HUES64 (cell line): Measurements from ENCODE around the gene QRSL1.
A peak's percentile ranks its signal among the peaks of the same experiment; 100 is the strongest.

Experiments
- H3K27ac ChIP-seq: 2 replicates; pipeline ENCODE4 v1.7.0; 2013; ENCODE audit warnings: low read depth, low read length, inconsistent platforms
- H3K27me3 ChIP-seq: 2 replicates; pipeline ENCODE4 v1.6.1; 2013; ENCODE audit warnings: mild to moderate bottlenecking, low read length; ENCODE audit not compliant: insufficient read depth
- H3K36me3 ChIP-seq: 2 replicates; pipeline ENCODE4 v1.6.1; 2013; ENCODE audit warnings: mild to moderate bottlenecking, low read length; ENCODE audit not compliant: insufficient read depth
- H3K4me1 ChIP-seq: 2 replicates; pipeline ENCODE4 v1.6.1; 2013; ENCODE audit warnings: mild to moderate bottlenecking, low read length, moderate library complexity; ENCODE audit not compliant: insufficient read depth
- H3K4me3 ChIP-seq: 2 replicates; pipeline ENCODE4 v1.5.1; 2013; ENCODE audit warnings: mild to moderate bottlenecking, low read length, moderate library complexity
- H3K9ac ChIP-seq: 2 replicates; pipeline ENCODE4 v1.6.1; 2013; ENCODE audit warnings: mild to moderate bottlenecking, low read depth, low read length
- H3K9me3 ChIP-seq: 2 replicates; pipeline ENCODE4 v1.6.1; 2013; ENCODE audit warnings: low read depth, low read length; ENCODE audit not compliant: insufficient read depth
- WGBS: fragments of 150-250, 120-280 bp; methylation state at CpG from one replicate; pipeline ENCODE4 v1.1.7; 2013; ENCODE audit warnings: missing lambda C conversion rate; 5-methylcytosine and 5-hydroxymethylcytosine counted together

QRSL1 gene

DNA sequence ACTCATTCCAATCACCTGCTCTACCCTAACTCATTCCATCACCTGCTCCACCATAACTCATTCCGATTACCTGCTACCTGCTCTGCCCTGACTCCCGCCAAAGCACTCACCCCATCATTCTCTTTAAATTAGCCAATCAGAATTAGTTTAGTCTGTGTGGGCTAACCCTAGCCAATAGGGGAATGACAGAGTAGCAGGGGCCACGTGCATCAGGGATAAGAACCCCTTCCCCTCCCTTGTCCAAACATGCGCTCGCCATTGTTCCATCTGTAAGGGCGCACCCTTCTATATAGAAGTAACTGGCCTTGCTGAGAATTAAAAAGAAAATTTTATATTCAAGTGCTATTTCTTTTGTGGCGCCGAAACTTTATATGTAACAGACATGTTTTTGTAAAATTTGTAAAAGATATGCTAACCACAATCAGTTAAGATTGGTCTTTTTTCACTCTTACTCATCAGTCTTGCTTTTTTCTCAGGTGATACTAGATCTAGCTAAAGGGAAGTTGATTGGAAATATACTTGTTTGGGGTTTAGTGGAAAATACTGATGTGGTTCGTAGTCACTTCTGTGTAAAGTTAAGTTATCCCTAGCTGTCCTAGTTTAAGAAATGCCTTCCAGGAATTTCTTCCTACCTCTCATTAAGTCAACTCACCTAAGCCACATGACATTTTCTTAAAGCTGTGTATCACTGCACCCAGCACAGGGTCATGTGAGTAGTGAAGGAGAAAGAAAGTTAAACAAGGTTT is 16.5 kb upstream of the QRSL1 start:
- peak overlapping the region; percentile 96 for H3K27ac ChIP-seq
- H3K27me3 ChIP-seq = no peaks in the 10 kb centered on the region
- peaks cover 47% of the 10 kb centered on the region for H3K4me1 ChIP-seq
- 92% methylated on average over 7 of the region's 9 CpGs for WGBS
- peaks cover 4% of the 10 kb centered on the region; the same call in 1 of the 2 replicates for H3K36me3 ChIP-seq
- H3K9me3 ChIP-seq = no peaks in the 10 kb centered on the region
- no peak overlapping the region; the same call in 1 of the 2 replicates for H3K4me3 ChIP-seq
- peak overlapping the region; percentile 48 for H3K9ac ChIP-seq

GRCh38 chr6:106613590-106613989 is 15.8 kb upstream of the QRSL1 start:
- peaks cover 8% of the 10 kb centered on the region for H3K36me3 ChIP-seq
- no peaks in the 10 kb centered on the region for H3K27me3 ChIP-seq
- H3K4me1 ChIP-seq = peaks cover 47% of the 10 kb centered on the region
- peak overlapping the region; percentile 96 for H3K27ac ChIP-seq
- peak overlapping the region; percentile 55 for H3K9ac ChIP-seq
- WGBS = 30% methylated on average over 1 of the region's 1 CpG
- no peaks in the 10 kb centered on the region for H3K9me3 ChIP-seq
- no peak overlapping the region; the same call in 1 of the 2 replicates for H3K4me3 ChIP-seq

DNA sequence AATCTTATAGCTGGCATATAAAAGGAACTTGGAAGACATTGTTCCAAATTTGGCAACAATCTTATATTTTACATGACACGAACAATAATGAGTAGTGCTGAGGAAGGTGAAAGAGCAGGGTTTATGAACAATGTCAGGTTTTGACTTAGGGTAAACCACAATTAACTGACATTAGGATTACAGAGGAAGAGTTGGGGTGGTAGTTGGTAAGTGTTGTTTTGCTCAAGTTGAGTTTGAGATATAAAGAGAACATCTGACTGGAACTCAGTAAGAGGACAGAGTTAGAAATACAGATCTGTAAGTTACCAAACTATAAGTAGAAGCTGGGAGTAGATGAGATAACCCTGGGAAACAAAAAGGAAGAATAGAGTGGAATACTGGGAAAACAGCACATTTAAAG is 15.2 kb upstream of the QRSL1 start:
- H3K4me1 ChIP-seq = peaks cover 47% of the 10 kb centered on the region
- peak overlapping the region; percentile 96 for H3K27ac ChIP-seq
- peak overlapping the region; percentile 55 for H3K9ac ChIP-seq
- no peaks in the 10 kb centered on the region for H3K9me3 ChIP-seq
- peaks cover 14% of the 10 kb centered on the region for H3K36me3 ChIP-seq
- H3K27me3 ChIP-seq = no peaks in the 10 kb centered on the region
- peak overlapping the region; percentile 20; the same call in 1 of the 2 replicates for H3K4me3 ChIP-seq
- WGBS = 88% methylated on average over 1 of the region's 1 CpG

DNA sequence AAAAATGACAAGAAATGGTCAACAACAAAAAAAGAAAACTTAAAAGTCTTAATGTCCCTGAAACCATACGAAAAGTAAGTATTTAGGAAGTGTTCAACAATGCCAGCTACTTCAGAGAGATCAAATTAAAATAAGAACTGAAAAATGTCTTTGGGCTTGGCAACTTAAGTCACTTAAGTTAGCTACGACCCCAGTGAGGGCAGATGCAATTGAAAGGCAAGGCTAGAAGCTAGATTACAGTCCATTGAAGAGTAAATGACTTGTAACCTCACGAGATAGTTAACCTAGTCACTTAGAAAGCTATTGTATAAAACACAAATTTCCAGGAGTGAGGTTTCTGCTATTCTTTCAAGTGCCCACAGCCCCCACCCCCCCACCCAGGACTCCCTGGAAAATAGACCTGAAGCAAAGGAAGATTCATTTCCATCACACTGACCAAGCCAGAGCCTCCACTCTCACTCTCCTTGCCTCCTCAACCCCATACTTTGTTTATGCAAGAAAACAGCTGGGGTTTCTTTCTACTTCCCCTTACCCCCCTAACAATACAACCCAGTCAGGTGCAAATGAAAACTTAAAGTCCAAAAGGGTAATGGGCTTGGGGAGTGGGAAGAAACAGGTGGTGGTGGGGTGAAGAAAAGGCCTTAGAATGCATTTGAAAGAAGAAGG is 14.7 kb upstream of the QRSL1 start:
- peak overlapping the region; percentile 55 for H3K9ac ChIP-seq
- H3K4me3 ChIP-seq = peak overlapping the region; percentile 20; the same call in 1 of the 2 replicates
- 18% methylated on average over 3 of the region's 3 CpGs for WGBS
- H3K27ac ChIP-seq = peak overlapping the region; percentile 96
- peaks cover 15% of the 10 kb centered on the region for H3K36me3 ChIP-seq
- peaks cover 47% of the 10 kb centered on the region for H3K4me1 ChIP-seq
- no peaks in the 10 kb centered on the region for H3K27me3 ChIP-seq
- no peaks in the 10 kb centered on the region for H3K9me3 ChIP-seq

DNA sequence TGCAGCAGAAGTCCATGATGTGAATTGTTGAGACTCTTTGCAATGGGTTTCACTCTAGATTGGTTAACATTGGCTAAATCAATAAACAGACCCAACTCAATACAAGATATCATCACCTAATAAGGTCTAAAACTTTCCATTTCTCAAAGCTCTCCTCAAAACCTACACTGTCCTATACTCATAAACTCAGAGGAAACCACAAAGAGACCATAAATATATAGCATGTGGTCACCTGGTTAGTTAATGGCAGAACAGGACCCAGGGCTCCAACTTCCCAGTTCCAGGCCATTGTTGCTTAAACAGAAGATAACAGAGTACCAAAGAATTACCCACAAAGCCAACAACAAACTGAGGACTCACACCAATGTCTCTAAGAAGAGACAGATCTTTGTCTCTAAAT is 12.1 kb upstream of the QRSL1 start:
- no peak overlapping the region for H3K9ac ChIP-seq
- no peak overlapping the region for H3K4me3 ChIP-seq
- H3K27me3 ChIP-seq = no peaks in the 10 kb centered on the region
- no peak overlapping the region for H3K27ac ChIP-seq
- H3K36me3 ChIP-seq = peaks cover 19% of the 10 kb centered on the region
- H3K9me3 ChIP-seq = peaks cover under 1% of the 10 kb centered on the region; the same call in 1 of the 2 replicates
- peaks cover 59% of the 10 kb centered on the region for H3K4me1 ChIP-seq

- Histone ChIP-seq H3K4me3 (no peak overlapping the region), H3K27ac (no peak overlapping the region), H3K27me3 (no peaks in the 10 kb centered on the region), H3K9ac (no peak overlapping the region), H3K9me3 (peaks cover 6% of the 10 kb centered on the region), H3K4me1 (peaks cover 55% of the 10 kb centered on the region), H3K36me3 (peaks cover 24% of the 10 kb centered on the region)
- 67% methylated on average over 1 of the region's 1 CpG for WGBS
Observed at GRCh38 chr6:106617857-106618256, 11.5 kb upstream of the QRSL1 start.

DNA sequence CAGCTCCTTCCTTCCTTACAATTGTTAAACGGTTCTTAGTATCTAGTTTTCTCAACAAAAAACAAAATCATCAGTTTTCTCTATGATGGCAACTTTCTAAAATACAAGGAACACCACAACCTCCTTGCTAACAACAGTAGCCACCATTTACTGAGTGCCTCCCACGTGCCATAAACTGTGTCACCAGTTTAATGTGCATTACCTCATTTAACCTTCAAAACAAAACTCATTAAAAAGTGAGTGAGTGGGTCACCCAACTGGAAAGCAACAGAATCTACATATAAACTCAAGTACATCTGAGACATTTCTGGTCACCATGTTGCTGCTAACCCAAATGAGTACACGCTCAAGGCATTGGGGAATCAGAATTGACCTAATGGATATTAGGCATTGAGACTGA is 11.1 kb upstream of the QRSL1 start:
- Histone ChIP-seq H3K27ac (no peak overlapping the region), H3K27me3 (no peaks in the 10 kb centered on the region), H3K9ac (no peak overlapping the region), H3K9me3 (peaks cover 10% of the 10 kb centered on the region), H3K4me3 (no peak overlapping the region), H3K4me1 (peaks cover 50% of the 10 kb centered on the region), H3K36me3 (peaks cover 25% of the 10 kb centered on the region)
- 93% methylated on average over 3 of the region's 3 CpGs for WGBS

DNA sequence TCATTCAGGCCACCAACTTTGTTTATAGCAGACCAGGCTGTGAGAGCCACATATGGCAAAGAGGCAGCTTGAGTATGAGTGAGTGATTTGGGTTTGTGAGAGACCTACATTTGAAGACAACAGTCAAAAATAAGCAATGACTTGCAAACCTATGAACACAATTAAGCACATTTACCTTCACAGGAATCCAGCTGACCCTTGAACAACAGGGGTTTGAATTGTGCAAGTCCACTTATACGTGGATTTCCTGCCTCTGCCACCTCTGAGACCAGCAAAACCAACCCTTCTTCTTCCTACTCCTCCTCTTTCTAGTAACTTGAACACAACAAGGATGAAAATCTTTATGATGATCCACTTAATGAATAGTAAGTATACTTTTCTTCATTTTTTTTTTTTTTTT is 10.2 kb upstream of the QRSL1 start:
- H3K27me3 ChIP-seq = no peaks in the 10 kb centered on the region
- peaks cover 11% of the 10 kb centered on the region for H3K9me3 ChIP-seq
- peaks cover 41% of the 10 kb centered on the region for H3K4me1 ChIP-seq
- H3K27ac ChIP-seq = no peak overlapping the region
- H3K4me3 ChIP-seq = no peak overlapping the region
- H3K9ac ChIP-seq = no peak overlapping the region
- 80% methylated on average over 1 of the region's 1 CpG for WGBS
- H3K36me3 ChIP-seq = peaks cover 25% of the 10 kb centered on the region

- Histone ChIP-seq H3K27ac (peak overlapping the region; percentile 22; the same call in 1 of the 2 replicates), H3K27me3 (no peaks in the 10 kb centered on the region), H3K36me3 (peaks cover 25% of the 10 kb centered on the region), H3K4me3 (no peak overlapping the region), H3K9ac (no peak overlapping the region), H3K9me3 (peaks cover 11% of the 10 kb centered on the region), H3K4me1 (peaks cover 29% of the 10 kb centered on the region)
- WGBS = 79% methylated on average over 3 of the region's 3 CpGs
Observed at GRCh38 chr6:106620931-106621672, 8.3 kb upstream of the QRSL1 start.

DNA sequence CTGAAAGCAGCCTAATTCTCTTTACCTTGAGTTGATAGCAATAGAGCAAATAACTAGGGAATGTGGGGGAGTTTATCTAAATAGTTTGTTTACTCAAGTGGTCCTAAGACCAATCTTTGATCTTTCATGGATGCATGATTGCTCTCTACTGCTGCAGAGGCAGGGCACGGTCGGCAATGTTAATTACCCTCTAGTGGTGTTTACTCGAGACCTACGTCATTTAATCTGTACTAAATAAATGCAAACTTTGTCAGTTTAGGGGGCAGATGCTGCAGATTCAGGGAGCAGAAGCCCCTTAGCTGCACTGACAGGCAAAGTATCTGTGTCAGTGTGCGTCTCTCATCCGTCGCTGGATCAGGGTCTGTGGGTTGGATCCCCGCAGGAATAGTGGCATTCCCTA is 7.0 kb upstream of the QRSL1 start:
- WGBS = 91% methylated on average over 8 of the region's 8 CpGs
- Histone ChIP-seq H3K27me3 (no peaks in the 10 kb centered on the region), H3K9ac (no peak overlapping the region), H3K9me3 (peaks cover 11% of the 10 kb centered on the region), H3K4me3 (no peak overlapping the region), H3K27ac (no peak overlapping the region), H3K36me3 (peaks cover 21% of the 10 kb centered on the region), H3K4me1 (peaks cover 29% of the 10 kb centered on the region)

- Histone ChIP-seq H3K4me3 (no peak overlapping the region), H3K27me3 (no peaks in the 10 kb centered on the region), H3K27ac (no peak overlapping the region), H3K9me3 (peaks cover 11% of the 10 kb centered on the region), H3K4me1 (peaks cover 29% of the 10 kb centered on the region), H3K9ac (no peak overlapping the region), H3K36me3 (peaks cover 21% of the 10 kb centered on the region)
- 73% methylated on average over 1 of the region's 1 CpG for WGBS
Observed at GRCh38 chr6:106623039-106623438, 6.3 kb upstream of the QRSL1 start.
